PC-3 (cell line): ENCODE results near the gene ETV3L. TPM values are rescaled to one million over a fixed set of nuclear protein-coding genes. Genes with fewer than 3 reads are reported as not detected.

Experiments
- ATAC-seq: fragments of 200-7000 bp; cut with Tn5 transposase; 2 replicates; pipeline ENCODE4 v1.9.1; 2020; ENCODE audit warnings: mild to moderate bottlenecking, moderate library complexity
- BruUV-seq: library from RNA; stranded (reverse); fragments of 400-500 nt; replicated peaks from 2 replicates; lab custom pipeline; 2021; lab: Mats Ljungman, UMichigan
- CTCF ChIA-PET: fragments of 300-600 bp; sonication (Branson Sonifier 250); formaldehyde crosslinking; loops from one replicate; lab custom pipeline; 2022; ENCODE audit warnings: antibody characterized with exemption; lab: Charles Lee
- POLR2A ChIA-PET: fragments of 300-600 bp; sonication (Branson Sonifier 250); formaldehyde crosslinking; loops from one replicate; lab custom pipeline; 2022; ENCODE audit warnings: antibody characterized with exemption; ENCODE audit not compliant: unreplicated experiment; lab: Charles Lee
- DNase-seq: peaks from one replicate; pipeline ENCODE4 v3.0.0-alpha.2; 2015
- H2AFZ ChIP-seq: fragments of 300-600 bp; sonication (generic); 2 replicates; pipeline ENCODE4 v1.6.0; 2016; ENCODE audit warnings: antibody characterized with exemption, low read length
- H3F3A ChIP-seq: fragments of 300-600 bp; sonication (generic); one replicate; pipeline ENCODE4 v1.6.0; 2017; ENCODE audit warnings: antibody characterized with exemption, low read length, control low read depth, mild to moderate bottlenecking; ENCODE audit not compliant: unreplicated experiment
- H3K27ac ChIP-seq: fragments of 300-600 bp; sonication (generic); 2 replicates; pipeline ENCODE4 v1.5.1; 2016; ENCODE audit warnings: mild to moderate bottlenecking, low read length
- H3K27me3 ChIP-seq: fragments of 300-600 bp; sonication (generic); 2 replicates; pipeline ENCODE4 v1.6.1; 2016; ENCODE audit warnings: low read length, mixed read lengths
- H3K36me3 ChIP-seq: fragments of 300-600 bp; sonication (generic); 2 replicates; pipeline ENCODE4 v1.6.1; 2016; ENCODE audit warnings: low read depth, mixed run types, low read length, mixed read lengths
- H3K4me1 ChIP-seq: fragments of 300-600 bp; sonication (generic); 2 replicates; pipeline ENCODE4 v1.5.1; 2016; ENCODE audit warnings: low read length; ENCODE audit not compliant: insufficient read depth
- H3K4me2 ChIP-seq: fragments of 300-600 bp; sonication (generic); 2 replicates; pipeline ENCODE4 v1.6.0; 2016; ENCODE audit warnings: low read length
- H3K4me3 ChIP-seq: fragments of 300-600 bp; sonication (generic); 2 replicates; pipeline ENCODE4 v1.5.1; 2016; ENCODE audit warnings: mild to moderate bottlenecking, low read length, mixed read lengths
- H3K79me2 ChIP-seq: fragments of 300-600 bp; sonication (generic); 2 replicates; pipeline ENCODE4 v1.6.1; 2017; ENCODE audit warnings: low read length, mixed read lengths
- H3K9ac ChIP-seq: fragments of 300-600 bp; sonication (generic); 2 replicates; pipeline ENCODE4 v1.6.0; 2016; ENCODE audit warnings: mild to moderate bottlenecking, low read length
- H3K9me2 ChIP-seq: fragments of 300-600 bp; sonication (generic); replicated peaks from 2 replicates; pipeline ENCODE4 v1.6.1; 2016; ENCODE audit warnings: mixed run types, low read length, mixed read lengths
- H3K9me3 ChIP-seq: fragments of 300-600 bp; sonication (generic); 2 replicates; pipeline ENCODE4 v1.6.1; 2016; ENCODE audit warnings: low read length, mixed read lengths
- H4K20me1 ChIP-seq: fragments of 300-600 bp; sonication (generic); 2 replicates; pipeline ENCODE4 v1.6.1; 2016; ENCODE audit warnings: low read length, mixed read lengths
- CTCF ChIP-seq: fragments of 300-600 bp; sonication (generic); conservative IDR thresholded peaks from 2 replicates; pipeline ENCODE4 v1.5.1; 2017; ENCODE audit warnings: antibody characterized with exemption, low read depth, mild to moderate bottlenecking, low read length
- EZH2 ChIP-seq: fragments of 300-600 bp; sonication (generic); IDR thresholded peaks from one replicate; pipeline ENCODE4 v1.6.1; 2017; ENCODE audit warnings: antibody characterized with exemption, mild to moderate bottlenecking, low read length; ENCODE audit not compliant: unreplicated experiment
- EZH2phosphoT487 ChIP-seq: fragments of 300-600 bp; sonication (generic); IDR thresholded peaks from 2 replicates; pipeline ENCODE4 v1.6.1; 2018; ENCODE audit warnings: mild to moderate bottlenecking, antibody characterized with exemption, low read length, borderline replicate concordance
- intact Hi-C: fragments of 100-400 bp; cut with micrococcal nuclease; formaldehyde crosslinking; loops from 2 replicates; pipeline ENCODE4 v1.9.0; 2023
- total RNA-seq: library from RNA; depleted of rRNA; stranded (reverse); fragments of >200 nt; gene quantifications from 2 replicates; pipeline ENCODE4 v1.2.3, GENCODE V29; 2014

ETV3L gene
- total RNA-seq, 1 experiment from 2014 or later = not detected

GRCh38 chr1:157131281-157131680 is 31.7 kb upstream of the ETV3L start:
- Histone ChIP-seq H2AFZ (no peak overlapping the region), H3K4me2 (no peak overlapping the region), H3K9me3 (no peaks in the 10 kb centered on the region), H3K79me2 (peaks cover 21% of the 10 kb centered on the region), H3K4me1 (peaks cover 6% of the 10 kb centered on the region), H3K4me3 (no peak overlapping the region), H3K27ac (no peak overlapping the region), H3K9me2 (no peaks in the 10 kb centered on the region), H3K27me3 (no peaks in the 10 kb centered on the region), H3F3A (no peaks in the 10 kb centered on the region), H4K20me1 (peaks cover 6% of the 10 kb centered on the region), H3K36me3 (peaks cover 81% of the 10 kb centered on the region), H3K9ac (no peak overlapping the region)
- ChIA-PET POLR2A (no interaction called here), CTCF (no interaction called here)
- no peak for TF ChIP-seq EZH2
- no peak for TF ChIP-seq CTCF
- no peak for TF ChIP-seq EZH2phosphoT487
- intact Hi-C loops = no loop called here
- BruUV-seq = no TSS peak
- no peak for DNase-seq
- ATAC-seq = no peak

DNA sequence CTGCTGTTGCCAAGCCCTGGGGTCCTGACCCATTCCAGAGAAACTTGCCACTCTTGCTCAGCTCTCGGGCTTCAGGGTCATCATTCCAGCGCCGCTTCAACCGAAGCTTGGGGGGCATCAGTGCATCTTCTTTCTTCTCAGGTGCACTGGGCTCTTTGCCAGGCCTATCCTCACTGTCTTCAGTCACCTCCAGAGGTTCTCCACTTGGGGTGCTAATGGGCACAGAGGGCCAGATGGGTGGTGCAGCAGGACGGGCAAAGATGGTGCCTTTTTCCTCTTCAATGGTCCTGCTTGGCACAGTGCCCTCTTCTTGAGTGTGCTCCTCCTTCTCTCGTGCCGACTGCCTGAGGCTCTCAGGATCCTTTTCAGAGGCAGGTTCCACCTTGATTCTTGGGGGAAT is 25.2 kb upstream of the ETV3L start:
- H4K20me1 ChIP-seq = no peaks in the 10 kb centered on the region
- BruUV-seq = TSS peak; percentile 9
- H3K9me3 ChIP-seq = no peaks in the 10 kb centered on the region
- TF ChIP-seq EZH2phosphoT487 (no peak), CTCF (peak; percentile 29; the same call in 1 of the 2 replicates)
- no peak overlapping the region for H2AFZ ChIP-seq
- H3K9me2 ChIP-seq = no peaks in the 10 kb centered on the region
- DNase-seq (no peak), ATAC-seq (no peak)
- no peaks in the 10 kb centered on the region for H3K27me3 ChIP-seq
- H3K79me2 ChIP-seq = no peaks in the 10 kb centered on the region
- intact Hi-C loops = no loop called here
- no peak overlapping the region for H3K9ac ChIP-seq
- ChIA-PET POLR2A (no interaction called here), CTCF (no interaction called here)
- no peak overlapping the region for H3K4me3 ChIP-seq
- peaks cover 53% of the 10 kb centered on the region for H3K36me3 ChIP-seq
- no peaks in the 10 kb centered on the region for H3K4me1 ChIP-seq
- no peak overlapping the region for H3K4me2 ChIP-seq
- no peak overlapping the region for H3K27ac ChIP-seq
- H3F3A ChIP-seq = no peaks in the 10 kb centered on the region

- Histone ChIP-seq H2AFZ (no peak overlapping the region), H3K36me3 (peaks cover 11% of the 10 kb centered on the region), H3K27ac (no peak overlapping the region), H3K9ac (no peak overlapping the region), H3K4me1 (no peaks in the 10 kb centered on the region), H3K4me2 (no peak overlapping the region), H3K79me2 (no peaks in the 10 kb centered on the region), H4K20me1 (no peaks in the 10 kb centered on the region), H3K9me3 (no peaks in the 10 kb centered on the region), H3K9me2 (no peaks in the 10 kb centered on the region), H3K27me3 (no peaks in the 10 kb centered on the region), H3F3A (no peaks in the 10 kb centered on the region), H3K4me3 (no peak overlapping the region)
- TF ChIP-seq CTCF (no peak), EZH2phosphoT487 (no peak), EZH2 (no peak)
- ChIA-PET CTCF (no interaction called here), POLR2A (no interaction called here)
- DNase-seq = no peak
- intact Hi-C loops = no loop called here
- BruUV-seq = no TSS peak
- ATAC-seq = peak; percentile 16; the same call in 1 of the 2 replicates
Measured at GRCh38 chr1:157119448-157119847, 19.8 kb upstream of the ETV3L start.
